ENCODE data around the gene ARHGAP15.

ARHGAP15 gene

DNA sequence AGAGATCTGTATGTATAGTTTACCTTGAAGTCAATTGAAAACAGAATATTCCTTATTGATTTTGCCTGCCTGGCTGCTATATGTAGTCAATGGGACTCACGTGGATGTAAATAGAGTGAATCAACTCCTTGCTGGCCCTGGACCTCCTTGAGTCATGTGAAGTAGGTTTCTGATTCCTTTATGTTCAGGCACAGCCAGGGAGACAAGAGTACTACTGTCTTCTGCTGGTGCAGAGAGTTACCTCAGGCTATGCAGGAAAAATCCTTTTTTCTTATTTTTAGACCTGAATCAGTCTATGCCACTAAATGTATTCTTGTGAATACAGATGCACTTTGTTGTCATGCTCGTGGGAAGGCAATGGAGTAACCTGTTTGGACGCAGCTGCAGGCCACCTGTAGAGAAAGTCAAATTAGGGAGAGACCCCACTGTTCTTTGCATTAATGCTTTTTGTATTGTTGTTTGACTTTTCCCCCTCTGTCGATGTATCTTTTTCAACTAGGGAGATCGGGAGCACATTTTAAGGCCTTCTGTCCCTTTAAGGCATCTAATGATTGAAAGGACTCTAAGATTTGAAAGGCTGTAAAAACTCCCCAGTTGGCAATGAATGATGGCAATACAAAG lies 473.9 kb downstream of the ARHGAP15 start:
- ATAC-seq = no peak

DNA sequence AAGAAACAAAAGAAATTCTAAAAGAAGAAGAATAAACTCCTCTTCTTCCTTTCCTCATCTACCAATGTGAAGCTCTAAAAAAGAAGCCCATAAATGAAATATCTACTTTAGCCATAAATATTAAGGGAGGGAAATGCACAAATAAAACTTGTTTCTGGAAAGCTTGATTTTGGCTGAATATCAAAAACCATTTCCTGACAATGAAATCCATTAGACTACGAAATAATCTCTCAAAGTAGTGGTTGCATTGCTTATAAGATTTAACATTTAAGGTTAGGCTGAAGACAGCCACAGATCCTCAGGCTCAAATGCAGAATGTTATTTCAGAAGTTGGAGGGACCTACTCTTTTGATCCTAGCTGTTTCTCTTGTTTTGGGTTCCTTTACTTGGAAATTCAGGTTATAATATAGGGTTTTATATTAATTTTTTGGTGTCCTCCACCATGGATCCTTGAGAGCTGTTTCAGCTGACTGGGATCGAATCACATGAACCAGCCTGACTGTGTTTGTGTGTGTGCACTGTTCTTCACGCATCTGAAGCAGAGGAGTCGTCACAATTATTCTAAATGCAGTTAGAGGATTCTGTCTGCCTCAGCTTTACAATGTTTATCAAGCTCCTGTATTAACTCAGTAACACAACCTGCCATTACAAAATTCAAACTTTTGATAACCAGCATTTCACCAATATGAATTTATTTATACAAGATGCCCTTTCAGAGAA lies 474.8 kb downstream of the ARHGAP15 start:
- no peak for ATAC-seq

DNA sequence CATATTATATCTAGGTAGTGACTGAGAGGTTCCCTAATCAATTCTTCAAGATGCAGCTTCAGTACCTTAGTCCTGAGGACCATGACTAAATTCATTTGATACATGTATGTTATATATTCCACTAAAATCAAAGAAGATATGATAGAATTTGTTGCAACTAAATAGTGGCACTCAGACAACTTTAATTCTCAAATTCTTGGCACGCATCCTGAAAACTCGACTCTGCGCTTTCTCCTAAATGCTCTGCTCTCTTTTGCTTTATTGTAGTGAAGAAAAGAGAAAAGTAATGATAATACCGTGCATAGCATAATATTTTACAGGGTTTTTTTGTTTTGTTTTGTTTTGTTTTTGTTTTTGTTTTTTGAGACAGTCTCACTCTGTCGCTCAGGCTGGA lies 475.3 kb downstream of the ARHGAP15 start:
- no peak for ATAC-seq

DNA sequence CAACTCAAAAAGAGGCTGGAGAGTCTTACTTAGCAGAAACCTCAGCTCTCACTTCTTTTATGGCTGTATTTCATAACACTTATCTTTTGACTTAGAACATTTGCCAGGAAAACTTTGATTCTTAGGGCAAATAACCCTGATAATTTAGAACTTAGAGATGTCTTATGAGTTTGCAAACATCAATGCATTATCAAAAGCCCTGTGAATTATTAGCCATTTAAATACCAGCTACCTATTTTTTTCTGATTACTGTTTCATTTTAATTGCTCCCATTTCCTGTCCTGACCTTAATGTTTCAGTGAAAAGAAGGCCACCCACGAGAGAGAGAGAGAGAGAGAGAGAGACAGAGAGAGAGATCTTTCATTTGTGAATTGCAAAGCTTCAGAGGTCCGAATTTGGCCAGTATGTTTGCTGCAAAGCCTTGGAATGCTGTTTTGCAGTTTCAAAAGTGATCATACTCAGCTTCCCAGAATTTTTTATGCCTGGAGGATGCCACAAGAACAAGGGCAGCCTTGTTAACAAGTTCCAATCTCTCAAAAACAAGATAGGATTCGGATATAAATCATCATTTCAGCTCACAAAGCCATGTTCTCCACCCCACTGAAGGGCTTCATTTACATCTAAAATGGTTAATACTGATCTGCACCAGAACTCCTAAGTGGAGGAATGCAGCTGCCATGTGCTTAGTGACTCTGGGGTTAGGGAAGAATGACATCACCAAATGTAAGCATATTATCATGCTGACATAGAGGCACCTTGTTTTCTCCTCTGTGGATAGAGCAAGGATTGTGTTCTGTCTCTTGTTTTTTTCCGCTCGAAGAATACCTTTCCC lies 478.2 kb downstream of the ARHGAP15 start:
- ATAC-seq = no peak

DNA sequence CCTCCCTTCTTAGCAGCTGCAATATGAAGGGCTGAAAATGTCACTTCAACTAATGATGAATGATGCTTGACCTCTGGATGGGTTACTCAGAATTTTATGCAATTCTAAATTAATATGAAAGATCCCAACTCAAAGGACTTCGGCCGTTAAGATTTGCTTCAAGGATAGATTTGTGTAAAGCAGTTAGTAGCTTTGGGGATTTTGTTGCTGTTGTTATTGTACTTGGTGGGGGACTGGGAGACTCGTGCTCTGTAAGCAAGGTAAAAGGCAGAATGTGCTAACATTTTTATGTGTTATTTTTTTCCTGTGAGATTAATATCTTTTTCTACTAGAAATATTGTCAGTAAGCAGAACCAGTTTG lies 478.8 kb downstream of the ARHGAP15 start:
- no peak for ATAC-seq

DNA sequence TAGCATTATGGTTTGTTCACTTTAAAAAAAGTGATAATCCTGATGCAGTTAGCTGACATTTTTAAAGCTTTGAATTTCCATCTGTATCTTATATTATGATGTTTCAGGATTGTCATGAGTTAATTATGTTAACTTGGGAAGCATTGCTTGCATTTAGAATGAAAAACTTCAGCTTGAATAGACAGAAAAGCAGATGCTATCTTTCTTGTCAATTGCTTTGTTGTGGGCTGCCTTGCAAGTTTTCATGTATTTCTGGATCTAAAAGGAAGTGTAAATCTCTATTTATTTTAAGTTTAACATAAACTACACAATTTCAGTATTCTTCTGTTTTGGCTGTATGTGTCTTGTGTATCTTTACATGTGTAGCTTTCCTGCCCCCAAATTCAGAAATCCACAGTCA lies 479.5 kb downstream of the ARHGAP15 start:
- no peak for ATAC-seq

DNA sequence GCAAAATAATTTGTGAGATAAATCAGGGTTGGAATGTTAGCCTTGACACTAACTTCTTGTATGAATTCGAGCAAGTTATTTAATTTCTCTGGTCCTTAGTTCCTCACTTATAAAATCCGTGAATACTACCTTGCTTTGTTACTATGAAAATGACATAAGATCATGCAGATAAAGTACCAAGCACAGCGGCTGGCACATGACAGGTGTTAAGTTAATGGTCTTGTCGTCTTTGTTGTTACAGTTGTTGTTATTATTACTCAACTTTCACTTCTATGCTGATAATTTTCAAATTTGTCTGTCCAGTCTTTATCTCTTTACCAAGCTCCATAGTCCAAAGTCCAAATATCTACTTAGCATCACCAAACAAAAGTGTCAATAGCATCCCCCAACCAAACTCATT lies 482.1 kb downstream of the ARHGAP15 start:
- no peak for ATAC-seq

DNA sequence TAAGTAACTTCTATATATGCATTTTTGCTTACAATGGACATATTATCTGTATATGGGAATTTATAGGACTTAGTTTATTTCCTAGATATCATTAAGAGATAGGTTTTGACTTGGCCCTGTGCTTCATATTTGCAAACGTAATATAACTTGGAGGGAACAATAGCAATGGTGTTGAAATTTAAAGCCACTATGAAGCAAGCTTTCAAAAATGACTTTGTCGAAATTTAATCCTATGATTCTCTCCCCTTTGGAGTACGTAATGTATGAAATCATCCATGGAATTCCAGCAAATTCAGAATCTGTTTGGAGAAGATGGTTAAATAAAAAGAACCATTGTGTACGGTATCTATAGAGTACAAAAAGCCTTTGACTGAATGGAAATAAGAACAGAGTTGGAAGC lies 486.3 kb downstream of the ARHGAP15 start:
- no peak for ATAC-seq

DNA sequence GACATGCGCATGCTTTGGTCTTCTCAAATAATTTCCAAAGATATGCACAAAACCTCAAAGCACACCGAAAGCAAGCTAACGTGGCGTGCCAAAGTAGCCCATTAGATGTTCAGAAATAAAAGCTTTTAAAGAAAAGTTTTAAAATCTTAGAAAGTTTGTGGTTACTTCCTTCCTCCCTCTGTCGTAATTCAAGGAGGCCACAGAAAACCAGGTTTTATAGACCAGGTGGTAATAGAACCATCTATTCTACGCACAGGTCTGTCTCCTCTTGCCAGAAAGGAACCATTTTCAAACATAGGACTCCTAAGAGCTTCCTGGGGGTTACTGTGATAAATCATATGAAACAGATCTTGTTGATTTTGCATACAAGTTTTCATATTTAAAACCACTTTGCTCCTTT lies 487.2 kb downstream of the ARHGAP15 start:
- ATAC-seq = no peak

DNA sequence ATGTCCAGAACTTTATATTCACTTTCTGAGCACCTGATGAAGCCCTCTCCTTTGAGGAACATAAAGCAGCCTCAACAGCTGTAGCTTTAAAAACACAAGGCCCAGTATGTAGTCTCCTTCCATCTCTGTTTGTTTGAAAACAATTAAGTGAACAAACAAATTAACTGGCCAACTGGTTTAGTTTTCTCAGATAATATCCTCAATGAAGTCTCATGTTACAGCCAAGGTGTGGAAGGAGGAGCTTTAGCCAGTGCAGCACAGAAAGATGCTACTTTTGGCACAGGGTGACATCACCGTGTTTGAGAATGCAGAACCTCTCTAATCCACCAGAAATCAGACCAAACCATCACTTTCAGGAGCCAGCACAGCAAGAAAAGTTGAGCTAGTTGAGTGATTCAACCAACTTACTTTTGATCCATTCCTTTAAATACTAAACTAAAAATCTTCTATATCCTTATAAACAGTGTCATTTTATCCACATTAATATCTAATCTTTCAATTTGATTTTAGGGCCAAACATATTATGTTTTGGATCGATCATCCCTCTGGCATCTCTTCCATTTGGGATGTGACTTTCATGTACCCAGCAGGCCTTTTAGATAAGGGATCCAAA lies 488.7 kb downstream of the ARHGAP15 start:
- no peak for ATAC-seq

DNA sequence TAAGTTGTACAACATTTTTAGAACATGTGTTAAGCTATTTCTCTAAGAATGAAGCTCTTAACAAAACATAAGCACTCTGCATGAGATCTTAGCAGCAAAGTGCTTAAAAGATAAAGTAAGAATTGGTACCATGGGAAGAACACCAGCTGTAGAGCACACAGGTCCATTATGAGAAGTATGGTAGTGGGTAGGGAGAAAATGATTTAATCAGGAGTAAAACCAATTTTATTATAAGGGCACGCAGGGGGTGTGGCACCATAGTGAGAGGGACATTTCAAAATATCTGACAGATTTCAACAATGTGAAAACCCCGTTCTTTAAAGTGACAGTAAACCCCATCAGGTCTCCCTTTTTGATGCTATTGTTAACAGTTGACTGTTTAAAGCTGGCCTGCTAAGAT lies 492.9 kb downstream of the ARHGAP15 start:
- no peak for ATAC-seq

DNA sequence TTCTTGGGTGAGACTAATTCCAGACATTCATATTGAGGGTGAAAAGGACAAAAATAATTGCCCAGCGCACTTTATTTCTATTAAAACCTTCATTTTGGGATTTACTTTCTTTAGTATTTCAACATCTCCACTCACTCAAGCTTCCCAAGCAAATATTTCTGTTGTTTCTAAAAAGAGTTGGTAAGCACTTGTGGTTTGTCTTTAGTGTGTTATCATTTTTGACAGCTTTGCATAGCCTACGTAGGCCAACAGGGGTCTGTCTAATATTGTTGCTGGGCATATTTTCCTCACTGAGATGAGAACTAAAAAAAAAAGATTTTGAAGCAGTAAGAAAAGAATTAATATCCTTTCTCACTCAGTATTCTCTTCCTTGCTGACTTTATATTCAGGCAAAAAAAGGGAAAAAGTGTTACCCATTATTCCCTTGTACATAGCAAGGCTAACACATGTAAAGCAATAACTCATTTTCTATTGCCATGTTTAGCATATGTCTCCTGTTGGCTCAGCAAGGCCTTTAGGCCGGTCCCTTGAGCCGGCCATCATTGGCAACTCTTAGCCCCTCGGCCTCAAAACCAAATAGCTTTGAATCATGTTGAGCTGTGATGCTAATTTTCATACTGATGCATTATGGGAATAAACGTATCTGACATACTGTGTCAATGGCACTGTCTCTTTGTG lies 494.2 kb downstream of the ARHGAP15 start:
- no peak for ATAC-seq

DNA sequence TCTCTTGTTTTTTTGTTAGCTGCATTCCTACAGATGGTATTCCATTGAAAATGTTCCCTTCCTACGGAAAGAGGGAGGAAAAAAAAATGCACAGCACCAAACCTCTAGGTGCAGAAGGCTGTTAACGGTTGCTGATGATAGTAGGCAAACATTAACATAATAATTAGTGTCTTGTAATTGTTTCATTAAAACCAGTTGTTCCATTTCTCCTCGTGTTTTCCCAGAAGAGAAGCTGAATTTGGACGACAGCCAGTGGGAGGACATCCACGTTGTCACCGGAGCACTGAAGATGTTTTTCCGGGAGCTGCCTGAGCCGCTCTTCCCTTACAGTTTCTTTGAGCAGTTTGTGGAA lies 494.7 kb downstream of the ARHGAP15 start:
- ATAC-seq = no peak

DNA sequence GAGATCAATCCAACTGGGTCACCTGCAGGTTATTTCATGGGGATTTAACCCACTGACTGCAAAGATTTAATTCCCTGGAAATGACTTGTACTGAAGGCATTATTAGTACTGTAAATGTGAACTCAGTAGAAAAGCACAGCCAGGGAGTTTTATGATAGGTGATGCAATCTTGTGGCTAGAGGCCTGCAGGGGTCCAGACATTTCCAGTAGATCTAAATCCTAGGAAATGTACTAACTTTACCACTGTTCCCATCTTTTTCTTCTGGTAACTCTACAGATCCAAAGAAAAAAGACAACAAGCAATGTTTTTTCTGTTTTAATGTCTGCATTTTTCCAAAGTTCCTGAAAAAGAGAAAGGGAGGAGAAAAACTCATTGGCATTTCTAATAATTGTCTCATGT lies 500.1 kb downstream of the ARHGAP15 start:
- ATAC-seq = no peak

DNA sequence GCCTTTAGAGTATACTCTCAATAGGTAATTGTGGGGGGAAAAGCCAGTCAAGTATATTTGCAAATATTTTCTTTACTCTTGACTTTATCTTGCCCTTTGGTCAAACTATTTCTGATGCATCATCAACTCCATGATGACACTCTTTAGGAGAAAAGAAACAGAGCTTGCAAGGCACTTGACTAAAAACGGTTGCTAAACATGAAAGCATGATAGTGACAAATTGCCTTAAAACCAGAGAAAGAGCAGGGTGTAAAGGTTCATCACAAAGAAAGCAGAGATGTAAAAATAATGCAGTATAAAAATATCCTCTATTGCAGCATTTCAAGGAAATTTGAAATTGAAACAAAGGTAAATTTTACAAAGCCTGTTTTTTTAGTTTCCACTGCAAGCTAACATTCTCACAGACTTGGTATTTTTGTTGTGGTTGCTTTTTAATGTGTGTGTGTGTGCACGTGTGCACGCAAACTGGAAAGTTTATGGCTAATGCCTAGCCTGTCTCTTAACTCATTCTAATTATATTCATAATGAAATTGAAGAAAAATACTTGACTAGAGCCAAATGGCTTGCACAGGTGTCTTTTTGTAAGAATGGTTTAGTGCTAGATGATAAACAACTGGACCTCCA lies 503.6 kb downstream of the ARHGAP15 start:
- ATAC-seq = no peak

DNA sequence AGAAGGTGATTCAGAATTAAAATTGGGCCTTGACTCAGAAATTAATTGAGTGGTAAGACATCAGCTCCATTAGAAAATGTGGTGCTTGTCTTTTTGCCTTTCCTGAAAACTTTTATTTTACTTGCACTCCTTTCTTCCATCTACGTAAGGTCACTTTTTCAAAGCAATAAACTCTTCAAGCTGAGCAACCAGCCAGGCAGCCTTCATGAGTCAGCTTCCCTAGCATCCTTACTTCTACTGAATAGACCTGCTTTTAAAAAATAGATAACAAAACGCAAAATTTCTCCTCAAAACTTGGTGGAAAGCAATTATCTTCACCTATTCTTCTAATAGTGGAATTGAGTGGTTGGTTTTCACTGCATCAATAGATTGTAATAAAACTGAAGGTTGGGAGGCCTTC lies 504.2 kb downstream of the ARHGAP15 start:
- ATAC-seq = no peak

DNA sequence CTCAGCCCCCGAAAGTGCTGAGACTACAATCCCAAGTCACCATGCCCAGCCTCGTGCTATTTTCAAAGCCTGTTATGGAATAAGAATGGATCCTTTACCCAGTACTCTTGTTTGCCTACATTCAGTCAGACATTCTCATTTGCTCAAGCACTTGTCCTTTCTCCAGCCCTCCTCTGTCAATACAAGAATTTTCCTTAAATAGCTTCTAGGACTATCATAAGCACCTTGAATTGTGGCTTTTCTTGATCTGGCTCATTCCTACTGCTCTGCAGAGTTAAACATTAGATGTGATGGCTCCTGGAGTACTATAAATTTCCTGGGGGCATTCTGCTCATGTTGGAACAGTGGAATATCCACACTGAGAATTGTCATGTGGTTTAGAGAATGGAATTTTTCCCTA lies 506.1 kb downstream of the ARHGAP15 start:
- ATAC-seq = no peak

DNA sequence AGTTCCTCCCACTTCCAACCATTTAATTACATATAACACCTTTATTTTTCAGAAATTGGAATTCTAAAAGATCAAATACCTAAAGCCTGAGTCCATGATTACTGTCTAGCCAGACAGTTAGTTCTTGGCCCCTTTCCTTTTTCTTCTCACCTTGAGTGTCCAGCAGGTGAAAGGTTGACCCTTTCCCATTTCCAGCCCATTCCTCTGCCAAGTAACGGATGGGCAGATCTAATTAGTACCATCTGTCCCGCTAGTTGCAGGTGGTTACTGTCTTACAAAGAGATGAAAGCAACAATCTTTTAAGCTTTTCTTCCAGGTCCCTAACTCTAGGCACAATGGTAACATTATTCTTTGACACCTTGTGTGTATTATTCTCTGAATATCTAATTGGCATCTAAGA lies 506.7 kb downstream of the ARHGAP15 start:
- no peak for ATAC-seq

DNA sequence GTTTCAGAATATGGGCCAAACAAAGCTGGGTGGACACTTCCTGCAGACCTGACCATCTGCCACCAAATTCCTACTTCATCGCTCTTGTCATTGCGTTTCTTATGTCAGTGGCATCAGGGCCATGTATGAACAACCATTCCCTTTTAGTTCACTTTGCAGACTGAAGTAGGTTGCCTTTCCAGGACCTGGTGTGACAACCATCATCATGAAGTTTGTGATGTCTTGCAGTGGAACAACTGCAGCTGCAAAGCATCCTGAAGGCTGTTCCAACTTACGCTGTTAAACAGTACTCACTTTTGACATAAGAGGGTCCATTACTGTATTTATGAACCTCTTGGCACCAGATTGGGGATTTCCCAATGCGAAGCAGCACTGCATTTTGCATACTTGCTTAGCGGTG lies 511.6 kb downstream of the ARHGAP15 start:
- ATAC-seq = no peak

DNA sequence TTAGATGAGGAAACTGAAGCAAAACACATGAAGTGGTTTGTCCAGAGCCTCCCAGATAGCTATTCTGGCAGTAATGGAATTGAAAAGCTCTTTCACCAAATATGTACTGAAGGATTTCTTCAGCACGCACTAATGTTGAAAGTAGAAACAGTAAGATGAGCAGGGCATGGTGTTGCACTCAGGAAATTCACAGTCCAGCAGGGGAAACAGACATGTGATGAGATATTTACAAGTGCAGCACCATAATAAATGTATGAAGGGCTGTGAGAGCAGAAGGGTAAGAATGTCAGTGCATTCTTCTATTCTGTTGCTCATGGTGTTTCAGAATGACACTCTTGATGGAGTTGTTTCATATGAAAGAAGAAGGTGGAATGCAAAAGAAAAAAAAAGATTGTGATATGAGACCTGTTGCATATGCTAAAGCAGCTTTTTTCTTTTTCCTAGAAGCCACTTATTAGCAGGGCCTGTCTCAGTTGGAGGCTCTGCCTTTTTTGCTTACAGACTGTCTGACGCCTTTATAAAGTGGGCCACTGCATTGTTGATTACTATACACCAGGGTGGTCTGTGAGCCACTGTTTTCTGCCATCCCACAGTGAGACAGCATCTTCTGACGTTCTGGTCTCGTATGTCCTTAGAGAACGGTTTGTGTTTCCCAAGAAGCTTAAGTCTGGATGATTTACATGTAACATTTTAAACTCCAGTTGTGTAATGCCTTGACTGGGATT lies 516.9 kb downstream of the ARHGAP15 start:
- ATAC-seq = no peak

DNA sequence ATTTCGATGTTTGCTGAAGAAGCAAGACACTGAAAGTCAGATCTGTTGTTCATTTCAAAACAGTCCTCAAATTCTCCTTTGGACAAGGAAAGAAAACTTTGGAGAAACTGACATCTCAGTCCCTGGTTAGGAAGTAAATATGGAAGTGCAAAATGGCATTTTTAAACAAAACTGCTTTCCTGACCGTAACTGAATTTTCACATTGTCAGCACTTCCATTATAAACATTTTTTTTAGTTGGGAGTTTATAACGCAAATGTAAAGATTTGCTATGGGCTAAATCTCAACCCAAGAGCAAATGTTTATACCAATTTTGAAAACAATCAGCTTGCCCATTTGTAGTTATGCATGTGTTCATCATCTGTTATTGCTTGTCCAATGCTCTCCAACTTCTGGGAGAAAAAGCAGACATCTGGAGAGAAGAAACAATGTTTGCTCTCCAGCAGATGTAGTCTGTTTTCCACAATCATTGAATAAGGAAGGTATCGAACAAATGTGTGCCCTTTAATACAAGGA lies 520.1 kb downstream of the ARHGAP15 start:
- no peak for ATAC-seq

DNA sequence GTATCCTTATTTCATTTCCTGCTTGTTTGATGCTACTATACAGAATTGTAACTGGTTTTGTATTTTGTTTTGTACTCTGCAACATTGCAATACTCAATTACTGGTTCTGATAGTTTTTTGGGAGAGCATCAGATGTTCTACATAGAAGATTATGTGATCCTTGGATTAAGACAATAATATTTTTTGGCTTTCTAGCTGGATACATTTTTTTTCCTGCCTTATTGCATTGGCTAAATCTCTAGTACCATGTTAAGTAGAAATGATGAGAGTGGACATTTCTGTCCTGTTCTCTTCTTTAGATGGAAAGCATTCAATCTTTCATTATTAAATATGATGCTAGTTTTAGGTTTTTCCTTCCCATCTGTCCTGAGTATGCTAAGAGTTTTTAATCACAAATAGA lies 523.5 kb downstream of the ARHGAP15 start:
- no peak for ATAC-seq
